Mammary epithelial cell (primary cell): Measurements from ENCODE around the gene TMEM269.

Experiments
- CTCF ChIP-seq, 2 donors: IDR thresholded peaks in 1 of 2; conservative IDR thresholded peaks in 1 of 2; 2 replicates each; pipeline ENCODE4 v1.5.1; 2011 to 2012; ENCODE audit warnings: inconsistent platforms in 2 of 2, low read length in 2 of 2, mild to moderate bottlenecking in 2 of 2, control low read depth in 1 of 2, low read depth in 1 of 2; ENCODE audit not compliant: insufficient read depth in 1 of 2; ENCODE audit errors: extremely low read depth in 1 of 2
- EZH2 ChIP-seq: IDR thresholded peaks from 2 replicates; pipeline ENCODE4 v1.6.1; 2012; ENCODE audit warnings: low read length, inconsistent platforms, borderline replicate concordance

- TF ChIP-seq EZH2 (no peak), CTCF (conservative IDR thresholded peaks at IDR 0.05 in 1 of 2, IDR thresholded peaks at IDR 0.05 in 1 of 2; ENCODE audit: extremely low read depth in 1 of 2, insufficient read depth in 1 of 2, low read depth in 1 of 2, low read length in 2 of 2) (no peak)
Observed at GRCh38 chr1:42841440-42842147, 56.8 kb downstream of the TMEM269 start.
